ENCODE measurements around the gene MPV17L2. TPM values are rescaled to one million over a fixed set of nuclear protein-coding genes. Genes with fewer than 3 reads are reported as not detected.
A peak's percentile ranks its signal among the peaks of the same experiment; 100 is the strongest.
"Not testable (repeated sequence)": the region's sequence is repeated elsewhere in the genome, so short reads cannot be mapped to it uniquely, and the experiment has no call there.

The MPV17L2 gene
- polyA plus RNA-seq, 3 donors, result 7.9 to 10.3 (median 8.2) TPM

GRCh38 chr19:18156841-18157464, 36.1 kb upstream of the MPV17L2 start:
- DNase-seq (ENCODE audit: extremely low read depth in 1 of 11, low read depth in 9 of 11, low spot score in 4 of 11), result peak in 7 of 11 donors; percentile 53 to 77 (median 58)

- DNase-seq (ENCODE audit: extremely low read depth in 1 of 11, low read depth in 9 of 11, low spot score in 4 of 11), result no peak
These were observed 35.5 kb upstream of the MPV17L2 start for GRCh38 chr19:18157465-18158063.

- no peak for DNase-seq (ENCODE audit: extremely low read depth in 1 of 11, low read depth in 9 of 11, low spot score in 4 of 11)
These were observed 34.6 kb upstream of the MPV17L2 start for GRCh38 chr19:18158467-18158866.

GRCh38 chr19:18159059-18159616, 33.9 kb upstream of the MPV17L2 start:
- DNase-seq (ENCODE audit: extremely low read depth in 1 of 11, low read depth in 9 of 11, low spot score in 4 of 11), result not testable (repeated sequence)

- no peak for DNase-seq (ENCODE audit: extremely low read depth in 1 of 11, low read depth in 9 of 11, low spot score in 4 of 11)
These were observed 33.2 kb upstream of the MPV17L2 start for GRCh38 chr19:18159810-18160209.

- no peak for DNase-seq (ENCODE audit: extremely low read depth in 1 of 11, low read depth in 9 of 11, low spot score in 4 of 11)
These were observed 32.5 kb upstream of the MPV17L2 start for GRCh38 chr19:18160493-18160970.

- peak in 3 of 11 donors; percentile 54 to 66 (median 62) for DNase-seq (ENCODE audit: extremely low read depth in 1 of 11, low read depth in 9 of 11, low spot score in 4 of 11)
These were observed 31.9 kb upstream of the MPV17L2 start for GRCh38 chr19:18160971-18161635.

GRCh38 chr19:18161636-18162002, 31.4 kb upstream of the MPV17L2 start:
- no peak for DNase-seq (ENCODE audit: extremely low read depth in 1 of 11, low read depth in 9 of 11, low spot score in 4 of 11)

GRCh38 chr19:18164072-18164471, 28.9 kb upstream of the MPV17L2 start:
- no peak for DNase-seq (ENCODE audit: extremely low read depth in 1 of 11, low read depth in 9 of 11, low spot score in 4 of 11)

- no peak for DNase-seq (ENCODE audit: extremely low read depth in 1 of 11, low read depth in 9 of 11, low spot score in 4 of 11)
These were observed 27.0 kb upstream of the MPV17L2 start for GRCh38 chr19:18165794-18166544.

- DNase-seq (ENCODE audit: extremely low read depth in 1 of 11, low read depth in 9 of 11, low spot score in 4 of 11), result no peak
These were observed 26.0 kb upstream of the MPV17L2 start for GRCh38 chr19:18167011-18167410.

GRCh38 chr19:18167975-18168645, 24.9 kb upstream of the MPV17L2 start:
- no peak for DNase-seq (ENCODE audit: extremely low read depth in 1 of 11, low read depth in 9 of 11, low spot score in 4 of 11)

- no peak for DNase-seq (ENCODE audit: extremely low read depth in 1 of 11, low read depth in 9 of 11, low spot score in 4 of 11)
These were observed 24.2 kb upstream of the MPV17L2 start for GRCh38 chr19:18168673-18169381.

- DNase-seq (ENCODE audit: extremely low read depth in 1 of 11, low read depth in 9 of 11, low spot score in 4 of 11), result no peak
These were observed 22.2 kb upstream of the MPV17L2 start for GRCh38 chr19:18170714-18171255.

GRCh38 chr19:18171605-18172327, 21.3 kb upstream of the MPV17L2 start:
- no peak for DNase-seq (ENCODE audit: extremely low read depth in 1 of 11, low read depth in 9 of 11, low spot score in 4 of 11)

GRCh38 chr19:18172331-18173053, 20.5 kb upstream of the MPV17L2 start:
- no peak for DNase-seq (ENCODE audit: extremely low read depth in 1 of 11, low read depth in 9 of 11, low spot score in 4 of 11)
